ENCODE results near the gene H6PD. TPM values are rescaled to one million over a fixed set of nuclear protein-coding genes. Genes with fewer than 3 reads are reported as not detected.

The H6PD gene
- total and polyA plus RNA-seq, 2 experiments from 2014 or later, result 1.2 to 4.7 TPM

GRCh38 chr1:9267352-9267686 lies 32.7 kb downstream of the H6PD start:
- Histone ChIP-seq H3K4me1 (ENCODE audit: insufficient read depth) (peaks cover 4% of the 10 kb centered on the region; the same call in 1 of the 2 replicates), H3K9me2 (ENCODE audit: insufficient read depth) (no peaks in the 10 kb centered on the region), H4K20me1 (replicated peaks; ENCODE audit: insufficient read depth) (no peaks in the 10 kb centered on the region), H3K27me3 (ENCODE audit: insufficient read depth) (no peaks in the 10 kb centered on the region), H2AFZ (no peak overlapping the region), H3K79me2 (replicated peaks; ENCODE audit: insufficient read depth) (no peaks in the 10 kb centered on the region), H3K4me2 (no peak overlapping the region), H3K4me3 (no peak overlapping the region), H3F3A (replicated peaks; ENCODE audit: low read depth) (no peaks in the 10 kb centered on the region), H3K27ac (ENCODE audit: low read depth) (no peak overlapping the region), H3K36me3 (ENCODE audit: insufficient read depth) (no peaks in the 10 kb centered on the region)
- Mint-ChIP-seq H3K4me3 (no peak overlapping the region), H3K27ac (no peak overlapping the region), H3K9me3 (no peaks in the 10 kb centered on the region), H3K27me3 (ENCODE audit: insufficient read depth, low read depth, poor library complexity) (peaks cover 13% of the 10 kb centered on the region), H3K4me1 (peaks cover 18% of the 10 kb centered on the region), H3K36me3 (ENCODE audit: low read depth) (no peaks in the 10 kb centered on the region)
- ATAC-seq (no peak; the same call in 2 of the 3 replicates), DNase-seq (ENCODE audit: low spot score) (no peak)
- TF ChIP-seq POLR2AphosphoS5 (IDR thresholded peaks at IDR 0.05; ENCODE audit: low read depth) (no peak), EZH2phosphoT487 (IDR thresholded peaks at IDR 0.05; ENCODE audit: unreplicated experiment) (no peak), STAT1 (IDR thresholded peaks at IDR 0.05; ENCODE audit: unreplicated experiment) (no peak), ZNF462 (CRISPR knock-in tag; IDR thresholded peaks at IDR 0.05) (no peak), ETS1 (IDR thresholded peaks at IDR 0.05) (no peak), CTCF (conservative IDR thresholded peaks at IDR 0.05; ENCODE audit: low read depth in 2 of 2) (no peak), ZNF114 (CRISPR knock-in tag; IDR thresholded peaks at IDR 0.05) (no peak), EZH2 (IDR thresholded peaks at IDR 0.05; ENCODE audit: low read depth, unreplicated experiment) (no peak), NANOG (IDR thresholded peaks at IDR 0.05; ENCODE audit: borderline replicate concordance) (no peak), ZNF331 (CRISPR knock-in tag; IDR thresholded peaks at IDR 0.05; ENCODE audit: low read depth) (no peak), CREB1 (CRISPR knock-in tag; IDR thresholded peaks at IDR 0.05; ENCODE audit: low read depth) (no peak)
